ENCODE data around the gene HOXA3.

Gene HOXA3

GRCh38 chr7:27154369-27154768 is 2.0 kb upstream of the HOXA3 start:
- Histone ChIP-seq H2BK15ac (replicated peaks; ENCODE audit: low read depth) (no peak overlapping the region), H3K4me1 (ENCODE audit: control insufficient read depth, low read depth, low read length) (no peaks in the 10 kb centered on the region), H3K9ac (ENCODE audit: low read length) (no peak overlapping the region), H3K27me3 (ENCODE audit: insufficient read depth, low read length, poor library complexity) (peaks cover 92% of the 10 kb centered on the region), H3K27ac (ENCODE audit: low read depth, low read length) (no peak overlapping the region), H3K4me3 (ENCODE audit: low read length) (no peak overlapping the region), H3K4me2 (ENCODE audit: low read length) (no peak overlapping the region), H3K23ac (ENCODE audit: low read length) (no peak overlapping the region), H4K8ac (ENCODE audit: low read depth, low read length) (no peak overlapping the region), H2BK120ac (ENCODE audit: low read depth, low read length) (no peak overlapping the region), H3K79me1 (ENCODE audit: low read length) (no peaks in the 10 kb centered on the region), H3K18ac (ENCODE audit: low read length) (no peak overlapping the region), H3K36me3 (ENCODE audit: control insufficient read depth, insufficient read depth, low read length) (no peaks in the 10 kb centered on the region), H4K5ac (ENCODE audit: low read length) (no peak overlapping the region), H3K79me2 (ENCODE audit: control insufficient read depth, insufficient read depth, low read length) (no peaks in the 10 kb centered on the region), H3K4ac (ENCODE audit: low read depth, low read length) (no peak overlapping the region), H3K56ac (ENCODE audit: low read length) (no peak overlapping the region), H2AK5ac (ENCODE audit: low read length) (no peak overlapping the region), H2BK5ac (ENCODE audit: low read length) (no peak overlapping the region)
- no CpG with 5 or more reads among the region's 10 CpGs for WGBS (ENCODE audit: extremely low coverage, insufficient coverage, low lambda C conversion rate)
- DNase-seq = no peak

GRCh38 chr7:27153526-27153925 is 1.1 kb upstream of the HOXA3 start:
- H3K4me2 ChIP-seq (ENCODE audit: low read length) = no peak overlapping the region
- H3K27ac ChIP-seq (ENCODE audit: low read depth, low read length) = no peak overlapping the region

GRCh38 chr7:27152816-27153442 is 546 bp upstream of the HOXA3 start:
- Histone ChIP-seq H4K8ac (ENCODE audit: low read depth, low read length) (no peak overlapping the region), H3K79me1 (ENCODE audit: low read length) (no peaks in the 10 kb centered on the region), H3K56ac (ENCODE audit: low read length) (no peak overlapping the region), H3K27me3 (ENCODE audit: insufficient read depth, low read length, poor library complexity) (peaks cover 92% of the 10 kb centered on the region), H4K5ac (ENCODE audit: low read length) (no peak overlapping the region), H3K36me3 (ENCODE audit: control insufficient read depth, insufficient read depth, low read length) (no peaks in the 10 kb centered on the region), H3K4me2 (ENCODE audit: low read length) (no peak overlapping the region), H3K27ac (ENCODE audit: low read depth, low read length) (no peak overlapping the region), H2BK5ac (ENCODE audit: low read length) (no peak overlapping the region), H2BK15ac (replicated peaks; ENCODE audit: low read depth) (no peak overlapping the region), H3K23ac (ENCODE audit: low read length) (no peak overlapping the region), H3K4me3 (ENCODE audit: low read length) (no peak overlapping the region), H3K18ac (ENCODE audit: low read length) (no peak overlapping the region), H3K79me2 (ENCODE audit: control insufficient read depth, insufficient read depth, low read length) (no peaks in the 10 kb centered on the region), H3K9ac (ENCODE audit: low read length) (no peak overlapping the region), H2AK5ac (ENCODE audit: low read length) (no peak overlapping the region), H2BK120ac (ENCODE audit: low read depth, low read length) (no peak overlapping the region), H3K4me1 (ENCODE audit: control insufficient read depth, low read depth, low read length) (no peaks in the 10 kb centered on the region), H3K4ac (ENCODE audit: low read depth, low read length) (no peak overlapping the region)
- no CpG with 5 or more reads among the region's 22 CpGs for WGBS (ENCODE audit: extremely low coverage, insufficient coverage, low lambda C conversion rate)
- no peak for DNase-seq

More at GRCh38 chr7:27153526-27153925, 1.1 kb upstream of the HOXA3 start:
- Histone ChIP-seq H4K5ac (ENCODE audit: low read length) (no peak overlapping the region), H2BK5ac (ENCODE audit: low read length) (no peak overlapping the region), H3K4me1 (ENCODE audit: control insufficient read depth, low read depth, low read length) (no peaks in the 10 kb centered on the region), H3K36me3 (ENCODE audit: control insufficient read depth, insufficient read depth, low read length) (no peaks in the 10 kb centered on the region), H3K79me1 (ENCODE audit: low read length) (no peaks in the 10 kb centered on the region), H2BK15ac (replicated peaks; ENCODE audit: low read depth) (no peak overlapping the region), H4K8ac (ENCODE audit: low read depth, low read length) (no peak overlapping the region), H3K23ac (ENCODE audit: low read length) (no peak overlapping the region), H3K4ac (ENCODE audit: low read depth, low read length) (no peak overlapping the region), H3K56ac (ENCODE audit: low read length) (no peak overlapping the region), H2AK5ac (ENCODE audit: low read length) (no peak overlapping the region), H3K4me3 (ENCODE audit: low read length) (no peak overlapping the region), H2BK120ac (ENCODE audit: low read depth, low read length) (no peak overlapping the region), H3K9ac (ENCODE audit: low read length) (no peak overlapping the region), H3K27me3 (ENCODE audit: insufficient read depth, low read length, poor library complexity) (peaks cover 92% of the 10 kb centered on the region), H3K18ac (ENCODE audit: low read length) (no peak overlapping the region), H3K79me2 (ENCODE audit: control insufficient read depth, insufficient read depth, low read length) (no peaks in the 10 kb centered on the region)
- DNase-seq = no peak
- no CpG with 5 or more reads among the region's 3 CpGs for WGBS (ENCODE audit: extremely low coverage, insufficient coverage, low lambda C conversion rate)

- Histone ChIP-seq H3K27ac (ENCODE audit: low read depth, low read length) (no peak overlapping the region), H3K79me2 (ENCODE audit: control insufficient read depth, insufficient read depth, low read length) (no peaks in the 10 kb centered on the region), H2BK120ac (ENCODE audit: low read depth, low read length) (no peak overlapping the region), H4K8ac (ENCODE audit: low read depth, low read length) (no peak overlapping the region), H3K23ac (ENCODE audit: low read length) (peak overlapping the region; percentile 33), H3K36me3 (ENCODE audit: control insufficient read depth, insufficient read depth, low read length) (no peaks in the 10 kb centered on the region), H3K27me3 (ENCODE audit: insufficient read depth, low read length, poor library complexity) (peaks cover 89% of the 10 kb centered on the region), H3K18ac (ENCODE audit: low read length) (no peak overlapping the region), H3K4me1 (ENCODE audit: control insufficient read depth, low read depth, low read length) (no peaks in the 10 kb centered on the region), H3K79me1 (ENCODE audit: low read length) (no peaks in the 10 kb centered on the region), H3K4me3 (ENCODE audit: low read length) (no peak overlapping the region), H2BK5ac (ENCODE audit: low read length) (no peak overlapping the region), H2AK5ac (ENCODE audit: low read length) (no peak overlapping the region), H4K5ac (ENCODE audit: low read length) (no peak overlapping the region), H2BK15ac (replicated peaks; ENCODE audit: low read depth) (no peak overlapping the region), H3K4ac (ENCODE audit: low read depth, low read length) (no peak overlapping the region), H3K56ac (ENCODE audit: low read length) (no peak overlapping the region), H3K9ac (ENCODE audit: low read length) (no peak overlapping the region), H3K4me2 (ENCODE audit: low read length) (peak overlapping the region; percentile 36)
- WGBS (ENCODE audit: extremely low coverage, insufficient coverage, low lambda C conversion rate) = no CpG with 5 or more reads among the region's 27 CpGs
- DNase-seq = no peak
Measured at GRCh38 chr7:27151341-27151930, 947 bp downstream of the HOXA3 start.

GRCh38 chr7:27150568-27151340 is 1.6 kb downstream of the HOXA3 start:
- H3K36me3 ChIP-seq (ENCODE audit: control insufficient read depth, insufficient read depth, low read length) = no peaks in the 10 kb centered on the region
- no peak overlapping the region for H3K4ac ChIP-seq (ENCODE audit: low read depth, low read length)
- no peak overlapping the region for H2BK120ac ChIP-seq (ENCODE audit: low read depth, low read length)
- H3K56ac ChIP-seq (ENCODE audit: low read length) = no peak overlapping the region
- H4K8ac ChIP-seq (ENCODE audit: low read depth, low read length) = no peak overlapping the region
- peak overlapping the region; percentile 33 for H3K23ac ChIP-seq (ENCODE audit: low read length)
- no peak overlapping the region for H3K4me3 ChIP-seq (ENCODE audit: low read length)
- WGBS (ENCODE audit: extremely low coverage, insufficient coverage, low lambda C conversion rate) = no CpG with 5 or more reads among the region's 58 CpGs
- H3K27me3 ChIP-seq (ENCODE audit: insufficient read depth, low read length, poor library complexity) = peaks cover 89% of the 10 kb centered on the region
- no peak overlapping the region for H2AK5ac ChIP-seq (ENCODE audit: low read length)
- no peak overlapping the region for H3K27ac ChIP-seq (ENCODE audit: low read depth, low read length)
- no peaks in the 10 kb centered on the region for H3K79me2 ChIP-seq (ENCODE audit: control insufficient read depth, insufficient read depth, low read length)
- H3K9ac ChIP-seq (ENCODE audit: low read length) = no peak overlapping the region
- no peak overlapping the region for H2BK15ac ChIP-seq (replicated peaks; ENCODE audit: low read depth)
- H3K18ac ChIP-seq (ENCODE audit: low read length) = no peak overlapping the region
- no peak overlapping the region for H4K5ac ChIP-seq (ENCODE audit: low read length)
- H2BK5ac ChIP-seq (ENCODE audit: low read length) = no peak overlapping the region
- peak; percentile 79 for DNase-seq
- H3K4me1 ChIP-seq (ENCODE audit: control insufficient read depth, low read depth, low read length) = no peaks in the 10 kb centered on the region
- H3K4me2 ChIP-seq (ENCODE audit: low read length) = peak overlapping the region; percentile 36
- no peaks in the 10 kb centered on the region for H3K79me1 ChIP-seq (ENCODE audit: low read length)

All from mesendoderm (in vitro differentiated cells).